Calu3 (cell line): ENCODE data around the gene CEACAM1. TPM values are rescaled to one million over a fixed set of nuclear protein-coding genes. Genes with fewer than 3 reads are reported as not detected.

Experiments used
- BruUV-seq: library from RNA; stranded (reverse); fragments of 400-500 nt; replicated peaks from 2 replicates; lab custom pipeline; 2021; lab: Mats Ljungman, UMichigan
- CTCF ChIA-PET: fragments of 300-600 bp; sonication (Branson Sonifier 250); formaldehyde crosslinking; loops from one replicate; lab custom pipeline; 2022; ENCODE audit warnings: antibody characterized with exemption; lab: Charles Lee
- DNase-seq: peaks from one replicate; pipeline ENCODE4 v3.0.0; 2022
- H3K27ac Mint-ChIP-seq: one replicate; pipeline ENCODE4 v1.8.0; 2022; ENCODE audit warnings: mixed read lengths; ENCODE audit not compliant: unreplicated experiment
- H3K27me3 Mint-ChIP-seq: one replicate; pipeline ENCODE4 v1.8.0; 2022; ENCODE audit warnings: mixed read lengths; ENCODE audit not compliant: unreplicated experiment
- H3K36me3 Mint-ChIP-seq: one replicate; pipeline ENCODE4 v1.8.0; 2022; ENCODE audit warnings: mild to moderate bottlenecking, moderate library complexity, mixed read lengths; ENCODE audit not compliant: insufficient read depth, unreplicated experiment
- H3K4me1 Mint-ChIP-seq: one replicate; pipeline ENCODE4 v1.8.0; 2022; ENCODE audit warnings: mild to moderate bottlenecking, low read depth, mixed read lengths; ENCODE audit not compliant: unreplicated experiment
- H3K4me3 Mint-ChIP-seq: one replicate; pipeline ENCODE4 v1.8.0; 2022; ENCODE audit warnings: mild to moderate bottlenecking, low read depth, moderate library complexity, mixed read lengths; ENCODE audit not compliant: unreplicated experiment
- H3K9me3 Mint-ChIP-seq: one replicate; pipeline ENCODE4 v1.8.0; 2022; ENCODE audit warnings: low read depth, mixed read lengths; ENCODE audit not compliant: unreplicated experiment
- intact Hi-C: fragments of 100-400 bp; cut with micrococcal nuclease; formaldehyde crosslinking; loops from one replicate; pipeline ENCODE4 v1.10.0; 2022; ENCODE audit not compliant: unreplicated experiment
- total RNA-seq: library from RNA; stranded (reverse); gene quantifications from 2 replicates; pipeline ENCODE4 v1.2.3, GENCODE V29; 2022
- TF ChIP-seq, protein P1 (sequence below): fragments of 200-600 bp; IDR thresholded peaks from one replicate; pipeline ENCODE4 v1.8.0; 2022; ENCODE audit warnings: antibody characterized with exemption; ENCODE audit not compliant: unreplicated experiment

The CEACAM1 gene
- total RNA-seq, 1 experiment from 2014 or later = 132 TPM

DNA sequence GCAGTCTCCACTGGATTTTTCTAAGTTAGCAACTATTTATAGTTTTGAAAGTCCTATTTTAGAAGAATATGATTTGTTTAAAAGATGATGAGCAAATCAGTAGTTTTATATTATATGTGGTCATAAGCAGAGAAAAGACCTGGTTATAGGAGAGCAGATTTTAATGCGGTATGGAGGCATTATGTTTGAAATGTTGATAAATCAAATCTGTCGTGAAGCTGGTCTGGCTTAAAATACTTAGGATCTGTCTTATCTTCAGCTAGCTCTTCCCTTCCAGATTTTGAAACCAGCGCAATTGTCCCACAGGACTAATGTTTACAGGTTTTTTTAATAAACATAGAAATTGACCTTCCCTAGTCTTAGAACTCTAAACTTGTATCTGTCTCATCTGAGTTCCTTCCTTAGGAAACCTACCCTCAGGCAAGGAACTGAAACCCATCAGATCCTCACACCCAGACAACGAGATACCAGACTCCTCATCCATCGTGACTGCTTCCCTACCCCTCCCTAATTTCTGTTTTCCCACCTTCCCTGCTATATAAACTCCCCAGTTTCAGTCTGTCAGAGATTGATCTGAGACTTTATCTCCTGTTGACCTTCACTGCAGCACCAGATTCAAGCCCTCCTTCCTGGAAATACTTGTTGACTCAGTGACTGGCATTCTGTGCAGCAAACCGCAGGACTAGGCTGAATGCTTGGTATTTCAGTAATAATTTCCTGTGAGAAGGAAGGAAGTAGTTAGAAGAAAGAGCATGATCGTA, 47.8 kb downstream of the CEACAM1 start:
- H3K27ac Mint-ChIP-seq = peak overlapping the region; percentile 62
- H3K27me3 Mint-ChIP-seq = no peaks in the 10 kb centered on the region
- H3K36me3 Mint-ChIP-seq = no peaks in the 10 kb centered on the region
- no TSS peak for BruUV-seq
- intact Hi-C loops = no loop called here
- peak; percentile 62 for DNase-seq
- H3K4me3 Mint-ChIP-seq = no peak overlapping the region
- peaks cover 5% of the 10 kb centered on the region for H3K9me3 Mint-ChIP-seq
- TF ChIP-seq, protein P1, sequence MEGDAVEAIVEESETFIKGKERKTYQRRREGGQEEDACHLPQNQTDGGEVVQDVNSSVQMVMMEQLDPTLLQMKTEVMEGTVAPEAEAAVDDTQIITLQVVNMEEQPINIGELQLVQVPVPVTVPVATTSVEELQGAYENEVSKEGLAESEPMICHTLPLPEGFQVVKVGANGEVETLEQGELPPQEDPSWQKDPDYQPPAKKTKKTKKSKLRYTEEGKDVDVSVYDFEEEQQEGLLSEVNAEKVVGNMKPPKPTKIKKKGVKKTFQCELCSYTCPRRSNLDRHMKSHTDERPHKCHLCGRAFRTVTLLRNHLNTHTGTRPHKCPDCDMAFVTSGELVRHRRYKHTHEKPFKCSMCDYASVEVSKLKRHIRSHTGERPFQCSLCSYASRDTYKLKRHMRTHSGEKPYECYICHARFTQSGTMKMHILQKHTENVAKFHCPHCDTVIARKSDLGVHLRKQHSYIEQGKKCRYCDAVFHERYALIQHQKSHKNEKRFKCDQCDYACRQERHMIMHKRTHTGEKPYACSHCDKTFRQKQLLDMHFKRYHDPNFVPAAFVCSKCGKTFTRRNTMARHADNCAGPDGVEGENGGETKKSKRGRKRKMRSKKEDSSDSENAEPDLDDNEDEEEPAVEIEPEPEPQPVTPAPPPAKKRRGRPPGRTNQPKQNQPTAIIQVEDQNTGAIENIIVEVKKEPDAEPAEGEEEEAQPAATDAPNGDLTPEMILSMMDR = no peak
- H3K4me1 Mint-ChIP-seq = peaks cover 44% of the 10 kb centered on the region
- CTCF ChIA-PET = interaction anchor here (2.4 kb wide), 1 partner anchor 19 kb away, joined by 6 read pairs; no protein-coding TSS in a partner anchor

DNA sequence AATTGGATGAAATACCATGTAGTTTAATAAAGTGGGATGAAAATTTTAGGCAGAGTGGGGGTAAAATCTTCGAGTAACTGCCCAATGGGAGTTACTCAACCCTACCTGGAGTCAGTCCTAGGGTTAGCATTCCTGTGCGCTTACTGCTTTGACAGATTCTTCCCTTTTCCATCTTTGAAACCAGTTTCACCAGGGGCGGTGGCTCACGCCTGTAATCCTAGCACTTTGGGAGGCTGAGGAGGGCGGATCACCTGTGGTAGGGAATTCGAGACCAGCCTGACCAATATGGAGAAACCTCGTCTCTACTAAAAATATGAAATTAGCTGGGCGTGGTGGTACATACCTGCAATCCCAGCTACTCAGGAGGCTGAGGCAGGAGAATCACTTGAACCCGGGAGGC, 48.5 kb downstream of the CEACAM1 start:
- Mint-ChIP-seq H3K9me3 (peaks cover 5% of the 10 kb centered on the region), H3K27ac (no peak overlapping the region), H3K36me3 (no peaks in the 10 kb centered on the region), H3K27me3 (no peaks in the 10 kb centered on the region), H3K4me1 (peaks cover 44% of the 10 kb centered on the region), H3K4me3 (no peak overlapping the region)
- TF ChIP-seq, protein P1 = no peak
- intact Hi-C loops = no loop called here
- no peak for DNase-seq
- no TSS peak for BruUV-seq
- CTCF ChIA-PET = interaction anchor here (0.6 to 2.4 kb wide), 2 partner anchors 18 to 217 kb away, joined by 4 to 6 read pairs; no protein-coding TSS in a partner anchor

DNA sequence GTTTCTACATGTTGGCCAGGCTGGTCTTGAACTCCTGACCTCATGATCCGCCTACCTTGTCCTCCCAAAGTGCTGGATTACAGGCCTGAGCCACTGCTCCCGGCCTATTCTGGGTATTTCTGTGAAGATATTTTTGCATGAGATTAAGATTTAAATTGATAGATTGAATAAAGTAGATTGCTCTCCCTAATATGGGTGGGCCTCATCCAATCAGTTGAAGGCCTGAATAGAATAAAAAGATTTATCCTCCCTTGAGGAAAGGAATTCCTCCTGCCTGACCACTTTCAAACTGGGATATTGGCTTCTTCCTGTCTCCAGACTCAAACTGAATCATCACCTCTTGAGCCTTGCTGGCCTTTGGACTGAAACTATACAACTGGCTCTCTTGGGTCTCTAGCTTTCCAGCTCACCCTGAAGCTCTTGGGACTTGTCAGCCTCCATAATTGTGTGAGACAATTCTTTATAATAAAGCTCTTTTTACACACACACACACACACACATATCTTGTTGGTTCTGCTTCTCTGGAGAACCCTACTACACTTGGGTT, 49.4 kb downstream of the CEACAM1 start:
- TF ChIP-seq, protein P1 = no peak
- Mint-ChIP-seq H3K4me1 (peaks cover 36% of the 10 kb centered on the region), H3K9me3 (peaks cover 5% of the 10 kb centered on the region), H3K4me3 (no peak overlapping the region), H3K27ac (no peak overlapping the region), H3K36me3 (no peaks in the 10 kb centered on the region), H3K27me3 (no peaks in the 10 kb centered on the region)
- BruUV-seq = no TSS peak
- intact Hi-C loops = no loop called here
- DNase-seq = no peak
- CTCF ChIA-PET = interaction anchor here (0.7 to 2.4 kb wide), 2 partner anchors 17 to 40 kb away, joined by 3 to 6 read pairs; no protein-coding TSS in a partner anchor

DNA sequence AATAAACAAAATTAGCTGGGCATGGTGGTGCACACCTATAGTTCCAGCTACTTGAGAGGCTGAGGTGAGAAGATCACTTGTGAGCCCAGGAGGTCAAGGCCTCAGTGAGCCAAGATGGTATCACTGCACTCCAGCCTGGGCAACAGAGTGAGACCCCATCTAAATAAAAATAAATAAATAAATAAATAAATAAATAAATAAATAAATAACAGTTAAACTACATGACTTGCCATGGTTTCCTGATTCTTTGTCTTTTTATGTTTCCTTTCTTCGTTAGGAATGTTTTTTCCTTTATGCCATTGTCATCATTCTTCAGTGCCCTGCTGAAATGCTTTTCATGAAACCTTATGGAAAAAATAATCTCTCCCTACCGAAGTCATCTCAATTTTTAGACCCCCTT, 50.3 kb downstream of the CEACAM1 start:
- CTCF ChIA-PET = no interaction called here

More for the DNA sequence above, 50.3 kb downstream of the CEACAM1 start:
- Mint-ChIP-seq H3K9me3 (peaks cover 3% of the 10 kb centered on the region), H3K4me3 (no peak overlapping the region), H3K36me3 (no peaks in the 10 kb centered on the region), H3K27me3 (no peaks in the 10 kb centered on the region), H3K4me1 (peaks cover 34% of the 10 kb centered on the region), H3K27ac (no peak overlapping the region)
- no peak for DNase-seq
- intact Hi-C loops = no loop called here
- BruUV-seq = no TSS peak
- TF ChIP-seq, protein P1 = no peak
